HEK293 (cell line): Measurements from ENCODE around the gene RASA3.

Source experiments
- CTCF ChIA-PET: fragments of 350-600 bp; formaldehyde crosslinking; extraction: SDS; loops from one replicate; lab custom pipeline; 2021; ENCODE audit warnings: antibody characterized with exemption; lab: Yijun Ruan, JAX
- POLR2A ChIA-PET: fragments of 300-600 bp; formaldehyde crosslinking; extraction: SDS; loops from one replicate; lab custom pipeline; 2020; ENCODE audit warnings: antibody characterized with exemption, inconsistent platforms; lab: Yijun Ruan, JAX
- H3K27ac ChIP-seq: fragments of 200-500 bp; sonication (Bioruptor generic); 2 replicates; pipeline ENCODE4 v1.5.1; 2014; ENCODE audit warnings: low read depth, low read length, control low read depth, inconsistent platforms; ENCODE audit errors: extremely low read depth
- H3K36me3 ChIP-seq, 2 experiments: fragments of 200-500 bp in 1 of 2; sonication (Bioruptor generic) in 1 of 2; 1 replicate in 1 of 2; 2 replicates in 1 of 2; pipeline ENCODE4 v1.5.1; 2014 to 2017; ENCODE audit warnings: inconsistent platforms in 2 of 2, low read length in 2 of 2; ENCODE audit not compliant: control insufficient read depth in 2 of 2, insufficient read depth in 1 of 2
- H3K4me1 ChIP-seq: fragments of 200-500 bp; sonication (Bioruptor generic); 2 replicates; pipeline ENCODE4 v1.5.1; 2014; ENCODE audit warnings: mild to moderate bottlenecking, low read length, inconsistent platforms; ENCODE audit not compliant: control insufficient read depth, insufficient read depth
- H3K4me3 ChIP-seq: 2 replicates; pipeline ENCODE4 v1.5.1; 2011; ENCODE audit warnings: low read depth, mild to moderate bottlenecking, control low read depth, low read length, moderate library complexity
- H3K9me3 ChIP-seq: fragments of 200-500 bp; sonication (Bioruptor generic); 2 replicates; pipeline ENCODE4 v1.5.1; 2014; ENCODE audit warnings: low read depth, low read length, inconsistent platforms; ENCODE audit not compliant: control insufficient read depth, insufficient read depth
- GLIS1 ChIP-seq: fragments of 450-650 bp; formaldehyde crosslinking; IDR thresholded peaks from 2 replicates; pipeline ENCODE4 v1.5.1; 2016; ENCODE audit warnings: missing biosample characterization, missing genetic modification characterization
- GLIS2 ChIP-seq: fragments of 450-650 bp; formaldehyde crosslinking; IDR thresholded peaks from 2 replicates; pipeline ENCODE4 v1.5.1; 2016; ENCODE audit warnings: missing biosample characterization, missing genetic modification characterization
- HIC1 ChIP-seq: fragments of 450-650 bp; formaldehyde crosslinking; IDR thresholded peaks from 2 replicates; pipeline ENCODE4 v1.5.1; 2016; ENCODE audit warnings: missing biosample characterization, missing genetic modification characterization
- KLF7 ChIP-seq: fragments of 450-650 bp; formaldehyde crosslinking; IDR thresholded peaks from 2 replicates; pipeline ENCODE4 v1.5.1; 2016; ENCODE audit warnings: missing biosample characterization, missing genetic modification characterization, borderline replicate concordance
- KLF9 ChIP-seq: fragments of 450-650 bp; formaldehyde crosslinking; IDR thresholded peaks from 2 replicates; pipeline ENCODE4 v1.5.1; 2016; ENCODE audit warnings: missing biosample characterization, missing genetic modification characterization, low read depth
- MZF1 ChIP-seq: fragments of 450-650 bp; formaldehyde crosslinking; IDR thresholded peaks from 2 replicates; pipeline ENCODE4 v1.5.1; 2017; ENCODE audit warnings: missing biosample characterization, missing genetic modification characterization, borderline replicate concordance
- RBAK ChIP-seq: fragments of 450-650 bp; formaldehyde crosslinking; IDR thresholded peaks from 2 replicates; pipeline ENCODE4 v1.5.1; 2016; ENCODE audit warnings: missing biosample characterization, missing genetic modification characterization
- SP2 ChIP-seq: fragments of 450-650 bp; formaldehyde crosslinking; IDR thresholded peaks from 2 replicates; pipeline ENCODE4 v1.5.1; 2016; ENCODE audit warnings: missing biosample characterization, missing genetic modification characterization
- SP7 ChIP-seq: fragments of 450-650 bp; formaldehyde crosslinking; IDR thresholded peaks from 2 replicates; pipeline ENCODE4 v1.5.1; 2016; ENCODE audit warnings: missing biosample characterization, missing genetic modification characterization
- ZFHX2 ChIP-seq: fragments of 450-650 bp; formaldehyde crosslinking; conservative IDR thresholded peaks from 2 replicates; pipeline ENCODE4 v1.5.1; 2016; ENCODE audit warnings: missing biosample characterization, missing genetic modification characterization
- ZNF112 ChIP-seq: fragments of 450-650 bp; formaldehyde crosslinking; IDR thresholded peaks from 2 replicates; pipeline ENCODE4 v1.5.0; 2017; ENCODE audit warnings: missing biosample characterization, missing genetic modification characterization
- ZNF157 ChIP-seq: fragments of 450-650 bp; formaldehyde crosslinking; IDR thresholded peaks from 2 replicates; pipeline ENCODE4 v1.5.1; 2016; ENCODE audit warnings: missing biosample characterization, missing genetic modification characterization
- ZNF175 ChIP-seq: fragments of 450-650 bp; formaldehyde crosslinking; IDR thresholded peaks from 2 replicates; pipeline ENCODE4 v1.5.1; 2016; ENCODE audit warnings: missing biosample characterization, missing genetic modification characterization
- ZNF202 ChIP-seq: fragments of 450-650 bp; formaldehyde crosslinking; IDR thresholded peaks from 2 replicates; pipeline ENCODE4 v1.5.1; 2016; ENCODE audit warnings: missing biosample characterization, missing genetic modification characterization, borderline replicate concordance
- ZNF473 ChIP-seq: fragments of 450-650 bp; formaldehyde crosslinking; IDR thresholded peaks from 2 replicates; pipeline ENCODE4 v1.5.1; 2017; ENCODE audit warnings: missing biosample characterization, missing genetic modification characterization
- ZNF48 ChIP-seq: fragments of 450-650 bp; formaldehyde crosslinking; IDR thresholded peaks from 2 replicates; pipeline ENCODE4 v1.5.1; 2016; ENCODE audit warnings: missing biosample characterization, missing genetic modification characterization
- ZNF777 ChIP-seq: fragments of 450-650 bp; formaldehyde crosslinking; IDR thresholded peaks from 2 replicates; pipeline ENCODE4 v1.5.1; 2017; ENCODE audit warnings: missing biosample characterization, missing genetic modification characterization, borderline replicate concordance
- ZNF837 ChIP-seq: fragments of 450-650 bp; formaldehyde crosslinking; IDR thresholded peaks from 2 replicates; pipeline ENCODE4 v1.5.1; 2016; ENCODE audit warnings: missing biosample characterization, missing genetic modification characterization
- ZNF843 ChIP-seq: fragments of 450-650 bp; formaldehyde crosslinking; IDR thresholded peaks from 2 replicates; pipeline ENCODE4 v1.5.1; 2016; ENCODE audit warnings: missing biosample characterization, missing genetic modification characterization
- TF ChIP-seq, protein P1 (sequence below): fragments of 450-650 bp; formaldehyde crosslinking; IDR thresholded peaks from 2 replicates; pipeline ENCODE4 v1.5.1; 2016; ENCODE audit warnings: missing biosample characterization, missing genetic modification characterization

The RASA3 gene

DNA sequence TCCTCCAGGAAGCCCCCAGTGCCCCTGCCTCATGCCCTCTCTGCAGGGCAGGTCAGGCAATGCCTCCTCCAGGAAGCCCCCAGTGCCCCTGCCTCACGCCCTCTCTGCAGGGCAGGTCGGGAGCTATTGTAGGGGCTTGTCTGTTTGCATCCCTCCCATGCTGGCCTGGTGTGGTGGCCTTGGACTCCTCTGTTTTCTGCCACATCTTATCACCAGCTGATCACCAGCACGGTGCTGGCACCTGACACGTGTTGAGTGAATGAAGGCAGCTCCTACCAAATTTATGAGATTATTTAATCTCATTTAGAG, 107.1 kb downstream of the RASA3 start:
- ChIA-PET CTCF (interaction anchor here (0.5 kb wide), 1 partner anchor 14 kb away, joined by 4 read pairs; no protein-coding TSS in a partner anchor), POLR2A (interaction anchor here (0.6 kb wide), 1 partner anchor 59 kb away, joined by 3 read pairs; no protein-coding TSS in a partner anchor)
- H3K36me3 ChIP-seq, result no peaks in the 10 kb centered on the region
- no peaks in the 10 kb centered on the region for H3K4me1 ChIP-seq
- TF ChIP-seq SP7 (tag by site-specific recombination) (no peak), SP2 (tag by site-specific recombination) (no peak), ZNF175 (tag by site-specific recombination) (no peak), ZNF843 (tag by site-specific recombination) (no peak), HIC1 (tag by site-specific recombination) (no peak)
- H3K27ac ChIP-seq, result no peak overlapping the region
- no peaks in the 10 kb centered on the region for H3K9me3 ChIP-seq
- no peak overlapping the region for H3K4me3 ChIP-seq

DNA sequence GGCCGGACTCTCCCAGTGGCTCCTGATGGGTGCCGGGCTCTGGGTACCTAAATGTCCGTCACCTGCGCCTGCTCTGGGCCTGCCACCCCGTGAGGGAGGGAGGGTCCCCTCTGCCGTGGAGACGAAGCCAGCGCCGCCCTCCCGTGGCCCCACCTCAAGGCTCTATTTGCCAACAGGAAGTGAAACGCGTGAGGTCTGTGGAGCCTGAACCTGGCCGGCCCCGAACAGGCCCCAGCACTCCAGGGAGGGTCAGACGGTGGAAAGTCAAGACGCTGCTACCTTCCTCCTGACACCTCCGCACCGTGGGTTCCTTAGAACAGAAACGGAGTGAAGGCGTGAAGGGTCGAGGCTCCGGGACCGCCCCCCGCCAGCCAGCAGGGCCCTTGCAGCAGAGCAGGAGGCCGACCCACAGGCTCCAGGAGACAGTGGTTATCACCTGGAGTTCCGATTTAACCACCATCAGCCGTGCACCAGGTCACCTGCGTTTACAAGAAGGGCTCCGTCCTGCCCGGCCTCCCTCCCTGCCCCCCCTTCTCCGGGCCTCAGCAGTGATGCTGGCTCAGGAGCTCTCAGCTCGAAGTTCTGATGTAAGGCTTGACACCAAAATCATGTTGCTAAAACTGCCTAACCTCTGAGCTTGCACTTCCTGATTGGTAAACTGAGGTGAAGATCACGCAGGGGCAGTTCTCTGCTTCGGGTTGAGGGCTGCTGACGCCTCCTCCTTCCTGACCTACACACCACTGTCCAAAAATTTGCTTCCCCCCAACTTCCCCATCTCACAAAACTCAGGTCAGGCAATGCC, 107.6 kb downstream of the RASA3 start:
- CTCF ChIA-PET, result interaction anchor here (0.5 to 0.9 kb wide), 2 partner anchors 14 to 85 kb away, joined by 3 to 4 read pairs; no protein-coding TSS in a partner anchor
- Histone ChIP-seq H3K27ac (no peak overlapping the region), H3K36me3 (no peaks in the 10 kb centered on the region), H3K4me1 (no peaks in the 10 kb centered on the region), H3K4me3 (no peak overlapping the region), H3K9me3 (no peaks in the 10 kb centered on the region)
- no peak for TF ChIP-seq ZNF777 (tag by site-specific recombination)
- POLR2A ChIA-PET, result interaction anchor here (0.6 kb wide), 1 partner anchor 58 kb away, joined by 3 read pairs; no protein-coding TSS in a partner anchor

DNA sequence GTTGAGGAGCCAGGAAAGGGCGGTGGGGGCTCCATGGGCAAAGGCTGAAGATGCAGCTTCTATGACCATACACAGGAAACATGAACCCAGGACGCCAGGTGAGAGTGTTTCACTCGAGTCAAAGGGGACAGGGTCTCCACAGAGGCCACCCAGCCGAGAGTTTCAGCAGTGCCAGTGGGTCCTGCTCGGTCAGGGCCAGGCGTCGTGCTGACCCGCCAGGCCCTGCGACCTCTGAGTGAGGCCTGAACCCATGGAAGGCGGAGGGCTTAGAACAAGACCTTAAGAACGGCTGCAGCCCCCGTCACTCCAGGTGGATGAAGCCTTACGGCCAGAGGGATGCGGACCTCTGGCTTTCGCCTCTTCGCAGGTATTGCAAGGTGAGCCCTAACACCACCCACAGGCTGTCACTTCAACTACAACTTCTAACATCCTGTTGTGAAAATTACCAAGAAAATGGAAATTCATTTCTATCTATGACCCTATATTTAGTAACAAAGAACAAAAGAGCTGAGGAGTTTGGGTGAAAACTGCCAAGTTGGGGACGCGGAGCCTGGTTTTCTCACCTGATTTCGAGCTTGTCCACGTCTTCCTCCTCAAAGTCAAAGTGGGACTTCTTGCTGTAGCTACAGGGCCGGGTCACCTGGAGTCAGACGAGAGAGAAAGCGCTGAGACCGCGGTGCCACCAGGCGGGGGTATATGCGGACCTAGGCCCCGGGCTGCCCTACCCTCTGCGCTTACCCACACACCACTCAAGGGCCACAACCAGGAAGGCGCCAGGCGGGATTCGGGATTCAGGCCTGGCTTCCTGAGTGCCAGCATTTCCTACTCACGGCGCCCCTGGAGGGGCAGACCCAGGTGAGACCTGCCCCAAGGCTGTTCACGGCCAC, 108.5 kb downstream of the RASA3 start:
- no peaks in the 10 kb centered on the region for H3K4me1 ChIP-seq
- TF ChIP-seq GLIS1 (tag by site-specific recombination) (no peak), ZNF473 (tag by site-specific recombination) (no peak), ZNF157 (tag by site-specific recombination) (no peak), ZNF48 (tag by site-specific recombination) (no peak), ZNF837 (no peak), MZF1 (no peak), SP2 (tag by site-specific recombination) (no peak), ZFHX2 (tag by site-specific recombination) (no peak), ZNF112 (tag by site-specific recombination) (no peak), ZNF202 (tag by site-specific recombination) (no peak), RBAK (no peak), GLIS2 (tag by site-specific recombination) (no peak), KLF9 (tag by site-specific recombination) (no peak), KLF7 (tag by site-specific recombination) (no peak)
- TF ChIP-seq, protein P1, sequence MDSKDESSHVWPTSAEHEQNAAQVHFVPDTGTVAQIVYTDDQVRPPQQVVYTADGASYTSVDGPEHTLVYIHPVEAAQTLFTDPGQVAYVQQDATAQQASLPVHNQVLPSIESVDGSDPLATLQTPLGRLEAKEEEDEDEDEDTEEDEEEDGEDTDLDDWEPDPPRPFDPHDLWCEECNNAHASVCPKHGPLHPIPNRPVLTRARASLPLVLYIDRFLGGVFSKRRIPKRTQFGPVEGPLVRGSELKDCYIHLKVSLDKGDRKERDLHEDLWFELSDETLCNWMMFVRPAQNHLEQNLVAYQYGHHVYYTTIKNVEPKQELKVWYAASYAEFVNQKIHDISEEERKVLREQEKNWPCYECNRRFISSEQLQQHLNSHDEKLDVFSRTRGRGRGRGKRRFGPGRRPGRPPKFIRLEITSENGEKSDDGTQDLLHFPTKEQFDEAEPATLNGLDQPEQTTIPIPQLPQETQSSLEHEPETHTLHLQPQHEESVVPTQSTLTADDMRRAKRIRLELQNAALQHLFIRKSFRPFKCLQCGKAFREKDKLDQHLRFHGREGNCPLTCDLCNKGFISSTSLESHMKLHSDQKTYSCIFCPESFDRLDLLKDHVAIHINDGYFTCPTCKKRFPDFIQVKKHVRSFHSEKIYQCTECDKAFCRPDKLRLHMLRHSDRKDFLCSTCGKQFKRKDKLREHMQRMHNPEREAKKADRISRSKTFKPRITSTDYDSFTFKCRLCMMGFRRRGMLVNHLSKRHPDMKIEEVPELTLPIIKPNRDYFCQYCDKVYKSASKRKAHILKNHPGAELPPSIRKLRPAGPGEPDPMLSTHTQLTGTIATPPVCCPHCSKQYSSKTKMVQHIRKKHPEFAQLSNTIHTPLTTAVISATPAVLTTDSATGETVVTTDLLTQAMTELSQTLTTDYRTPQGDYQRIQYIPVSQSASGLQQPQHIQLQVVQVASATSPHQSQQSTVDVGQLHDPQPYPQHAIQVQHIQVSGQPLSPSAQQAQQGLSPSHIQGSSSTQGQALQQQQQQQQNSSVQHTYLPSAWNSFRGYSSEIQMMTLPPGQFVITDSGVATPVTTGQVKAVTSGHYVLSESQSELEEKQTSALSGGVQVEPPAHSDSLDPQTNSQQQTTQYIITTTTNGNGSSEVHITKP (tag by site-specific recombination), result no peak
- ChIA-PET CTCF (interaction anchor here (0.9 kb wide), 1 partner anchor 86 kb away, joined by 3 read pairs; no protein-coding TSS in a partner anchor), POLR2A (interaction anchor here (0.6 kb wide), 1 partner anchor 273 kb away, joined by 3 read pairs; no protein-coding TSS in a partner anchor)
- no peaks in the 10 kb centered on the region for H3K36me3 ChIP-seq
- no peak overlapping the region for H3K27ac ChIP-seq
- H3K4me3 ChIP-seq, result no peak overlapping the region
- H3K9me3 ChIP-seq, result no peaks in the 10 kb centered on the region
